ENCODE results near the gene PREX1. TPM values are rescaled to one million over a fixed set of nuclear protein-coding genes. Genes with fewer than 3 reads are reported as not detected.

PREX1 gene
- total RNA-seq, 1 experiment from 2014 or later = 20.0 TPM

- POLR2A ChIA-PET = no interaction called here
- H3K4me1 ChIP-seq (ENCODE audit: control insufficient read depth, insufficient read depth, low read length) = no peaks in the 10 kb centered on the region
- intact Hi-C loops (cut with micrococcal nuclease; ENCODE audit: unreplicated experiment) = no loop called here
Observed at GRCh38 chr20:48782053-48782452, 45.7 kb downstream of the PREX1 start.

DNA sequence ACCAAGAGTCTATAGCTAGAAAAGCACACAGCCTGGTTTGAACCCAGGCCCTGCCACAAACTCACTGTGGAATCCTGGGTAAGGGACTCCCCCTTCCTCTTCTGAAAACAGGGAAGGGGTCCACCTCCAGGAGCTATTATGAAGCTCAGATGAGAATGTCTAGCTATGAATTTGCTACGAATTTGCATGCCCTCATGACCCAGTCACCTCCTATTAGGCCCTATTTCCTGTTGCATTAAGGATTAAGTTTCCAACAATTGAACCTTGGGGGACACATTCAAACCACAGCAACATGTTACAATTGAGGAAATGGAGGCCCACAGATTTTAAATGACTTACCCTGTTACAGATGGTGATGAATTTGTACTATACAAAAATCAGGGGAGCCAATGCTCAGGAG is 46.2 kb downstream of the PREX1 start:
- intact Hi-C loops (cut with micrococcal nuclease; ENCODE audit: unreplicated experiment) = no loop called here
- H3K27me3 ChIP-seq (ENCODE audit: control insufficient read depth, insufficient read depth, low read length) = no peaks in the 10 kb centered on the region
- H3K9me3 ChIP-seq (ENCODE audit: control insufficient read depth, insufficient read depth, low read depth, low read length) = peaks cover 5% of the 10 kb centered on the region; the same call in 1 of the 2 replicates
- H3K27ac ChIP-seq (ENCODE audit: low read length) = no peak overlapping the region
- no peaks in the 10 kb centered on the region for H3K4me1 ChIP-seq (ENCODE audit: control insufficient read depth, insufficient read depth, low read length)
- DNase-seq (ENCODE audit: low read depth, low spot score) = no peak
- in situ Hi-C loops (cut with HindIII; ENCODE audit: low pct_unique_long_range_greater_than_20kb, low sequenced_read_pairs) = no loop called here
- no peak overlapping the region for H3K4me3 ChIP-seq (ENCODE audit: low read depth in 2 of 2, low read length in 2 of 2)
- TF ChIP-seq SIN3A (IDR thresholded peaks at IDR 0.05; ENCODE audit: borderline replicate concordance, insufficient read depth, low read depth, low read length) (no peak), POLR2AphosphoS5 (IDR thresholded peaks at IDR 0.05; ENCODE audit: low read depth, low read length) (no peak), TCF7L2 (IDR thresholded peaks at IDR 0.05; ENCODE audit: low read depth, low read length) (no peak), CTCF (IDR thresholded peaks at IDR 0.05) (no peak)
- TF ChIP-seq, protein P1, sequence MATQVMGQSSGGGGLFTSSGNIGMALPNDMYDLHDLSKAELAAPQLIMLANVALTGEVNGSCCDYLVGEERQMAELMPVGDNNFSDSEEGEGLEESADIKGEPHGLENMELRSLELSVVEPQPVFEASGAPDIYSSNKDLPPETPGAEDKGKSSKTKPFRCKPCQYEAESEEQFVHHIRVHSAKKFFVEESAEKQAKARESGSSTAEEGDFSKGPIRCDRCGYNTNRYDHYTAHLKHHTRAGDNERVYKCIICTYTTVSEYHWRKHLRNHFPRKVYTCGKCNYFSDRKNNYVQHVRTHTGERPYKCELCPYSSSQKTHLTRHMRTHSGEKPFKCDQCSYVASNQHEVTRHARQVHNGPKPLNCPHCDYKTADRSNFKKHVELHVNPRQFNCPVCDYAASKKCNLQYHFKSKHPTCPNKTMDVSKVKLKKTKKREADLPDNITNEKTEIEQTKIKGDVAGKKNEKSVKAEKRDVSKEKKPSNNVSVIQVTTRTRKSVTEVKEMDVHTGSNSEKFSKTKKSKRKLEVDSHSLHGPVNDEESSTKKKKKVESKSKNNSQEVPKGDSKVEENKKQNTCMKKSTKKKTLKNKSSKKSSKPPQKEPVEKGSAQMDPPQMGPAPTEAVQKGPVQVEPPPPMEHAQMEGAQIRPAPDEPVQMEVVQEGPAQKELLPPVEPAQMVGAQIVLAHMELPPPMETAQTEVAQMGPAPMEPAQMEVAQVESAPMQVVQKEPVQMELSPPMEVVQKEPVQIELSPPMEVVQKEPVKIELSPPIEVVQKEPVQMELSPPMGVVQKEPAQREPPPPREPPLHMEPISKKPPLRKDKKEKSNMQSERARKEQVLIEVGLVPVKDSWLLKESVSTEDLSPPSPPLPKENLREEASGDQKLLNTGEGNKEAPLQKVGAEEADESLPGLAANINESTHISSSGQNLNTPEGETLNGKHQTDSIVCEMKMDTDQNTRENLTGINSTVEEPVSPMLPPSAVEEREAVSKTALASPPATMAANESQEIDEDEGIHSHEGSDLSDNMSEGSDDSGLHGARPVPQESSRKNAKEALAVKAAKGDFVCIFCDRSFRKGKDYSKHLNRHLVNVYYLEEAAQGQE (IDR thresholded peaks at IDR 0.05; ENCODE audit: insufficient read depth in 1 of 2, low read depth in 2 of 2, low read length in 1 of 2) = no peak
- no peaks in the 10 kb centered on the region for H3K36me3 ChIP-seq (ENCODE audit: control insufficient read depth, insufficient read depth, low read length)
- ATAC-seq = no peak
- BruUV-seq (replicated peaks) = no TSS peak
- ChIA-PET CTCF (no interaction called here), POLR2A (no interaction called here)

More at GRCh38 chr20:48782053-48782452, 45.7 kb downstream of the PREX1 start:
- no peaks in the 10 kb centered on the region for H3K27me3 ChIP-seq (ENCODE audit: control insufficient read depth, insufficient read depth, low read length)
- H3K4me3 ChIP-seq (ENCODE audit: low read depth in 2 of 2, low read length in 2 of 2) = no peak overlapping the region
- DNase-seq (ENCODE audit: low read depth, low spot score) (no peak), ATAC-seq (no peak)
- in situ Hi-C loops (cut with HindIII; ENCODE audit: low pct_unique_long_range_greater_than_20kb, low sequenced_read_pairs) = no loop called here
- no TSS peak for BruUV-seq (replicated peaks)
- TF ChIP-seq CTCF (IDR thresholded peaks at IDR 0.05) (no peak), TCF7L2 (IDR thresholded peaks at IDR 0.05; ENCODE audit: low read depth, low read length) (no peak), SIN3A (IDR thresholded peaks at IDR 0.05; ENCODE audit: borderline replicate concordance, insufficient read depth, low read depth, low read length) (no peak), POLR2AphosphoS5 (IDR thresholded peaks at IDR 0.05; ENCODE audit: low read depth, low read length) (no peak)
- TF ChIP-seq, protein P1 (IDR thresholded peaks at IDR 0.05; ENCODE audit: insufficient read depth in 1 of 2, low read depth in 2 of 2, low read length in 1 of 2) = no peak
- CTCF ChIA-PET = no interaction called here
- no peaks in the 10 kb centered on the region for H3K36me3 ChIP-seq (ENCODE audit: control insufficient read depth, insufficient read depth, low read length)
- peaks cover 5% of the 10 kb centered on the region; the same call in 1 of the 2 replicates for H3K9me3 ChIP-seq (ENCODE audit: control insufficient read depth, insufficient read depth, low read depth, low read length)
- H3K27ac ChIP-seq (ENCODE audit: low read length) = no peak overlapping the region

All from Panc1 (cell line).